Trophoblast cell (in vitro differentiated cells and primary cell): ENCODE data around the gene TMED3.
A peak's percentile ranks its signal among the peaks of the same experiment; 100 is the strongest.

Source experiments
- DNase-seq, 2 donors: peaks; one replicate each; pipeline ENCODE4 v3.0.0-alpha.2; 2016
- H2AFZ ChIP-seq: 2 replicates; pipeline ENCODE4 v1.6.1; 2013; ENCODE audit warnings: low read length, moderate library complexity, mild to moderate bottlenecking; ENCODE audit not compliant: insufficient read depth, poor library complexity
- H2AK5ac ChIP-seq: 2 replicates; pipeline ENCODE4 v1.6.1; 2013; ENCODE audit warnings: mild to moderate bottlenecking, low read length
- H2BK120ac ChIP-seq: 2 replicates; pipeline ENCODE4 v1.6.1; 2013; ENCODE audit warnings: low read length, mild to moderate bottlenecking, moderate library complexity; ENCODE audit not compliant: insufficient read depth, poor library complexity
- H2BK12ac ChIP-seq: 2 replicates; pipeline ENCODE4 v1.6.1; 2013; ENCODE audit warnings: mild to moderate bottlenecking, low read length, moderate library complexity
- H2BK5ac ChIP-seq: 2 replicates; pipeline ENCODE4 v1.6.1; 2013; ENCODE audit warnings: low read length, low read depth, moderate library complexity, mild to moderate bottlenecking; ENCODE audit not compliant: poor library complexity
- H3K14ac ChIP-seq: 2 replicates; pipeline ENCODE4 v1.6.1; 2013; ENCODE audit warnings: mild to moderate bottlenecking, low read length
- H3K18ac ChIP-seq: 2 replicates; pipeline ENCODE4 v1.6.1; 2013; ENCODE audit warnings: mild to moderate bottlenecking, low read length
- H3K23ac ChIP-seq: 2 replicates; pipeline ENCODE4 v1.6.1; 2013; ENCODE audit warnings: low read length
- H3K27ac ChIP-seq: 2 replicates; pipeline ENCODE4 v1.5.1; 2013; ENCODE audit warnings: low read depth, mild to moderate bottlenecking, inconsistent platforms, low read length, moderate library complexity
- H3K27me3 ChIP-seq: 2 replicates; pipeline ENCODE4 v1.6.1; 2013; ENCODE audit warnings: inconsistent platforms, mild to moderate bottlenecking, low read length, moderate library complexity; ENCODE audit not compliant: insufficient read depth
- H3K36me3 ChIP-seq, 2 experiments: 1 replicate in 1 of 2; 2 replicates in 1 of 2; pipeline ENCODE4 v1.6.1; 2013; ENCODE audit warnings: low read length in 2 of 2, mild to moderate bottlenecking in 2 of 2, moderate library complexity in 1 of 2; ENCODE audit not compliant: insufficient read depth in 2 of 2, control insufficient read depth in 1 of 2
- H3K4ac ChIP-seq: 2 replicates; pipeline ENCODE4 v1.6.1; 2013; ENCODE audit warnings: low read depth, mild to moderate bottlenecking, low read length, moderate library complexity
- H3K4me1 ChIP-seq, 2 experiments: 1 replicate in 1 of 2; 2 replicates in 1 of 2; pipeline ENCODE4 v1.6.1; 2013; ENCODE audit warnings: low read length in 2 of 2, mild to moderate bottlenecking in 2 of 2, moderate library complexity in 1 of 2; ENCODE audit not compliant: insufficient read depth in 2 of 2, control insufficient read depth in 1 of 2
- H3K4me2 ChIP-seq: 2 replicates; pipeline ENCODE4 v1.6.1; 2013; ENCODE audit warnings: inconsistent platforms, mild to moderate bottlenecking, low read length, moderate library complexity
- H3K4me3 ChIP-seq: 2 replicates; pipeline ENCODE4 v1.5.1; 2013; ENCODE audit warnings: mild to moderate bottlenecking, low read depth, low read length, inconsistent platforms
- H3K79me1 ChIP-seq: one replicate; pipeline ENCODE4 v1.6.1; 2013; ENCODE audit warnings: low read length
- H3K79me2 ChIP-seq: 2 replicates; pipeline ENCODE4 v1.6.1; 2013; ENCODE audit warnings: low read length, mild to moderate bottlenecking; ENCODE audit not compliant: control insufficient read depth, insufficient read depth, poor library complexity
- H3K9ac ChIP-seq: 2 replicates; pipeline ENCODE4 v1.6.1; 2013; ENCODE audit warnings: mild to moderate bottlenecking, low read length
- H3K9me3 ChIP-seq: 2 replicates; pipeline ENCODE4 v1.6.1; 2013; ENCODE audit warnings: low read depth, mild to moderate bottlenecking, control low read depth, inconsistent platforms, low read length; ENCODE audit not compliant: insufficient read depth
- H4K12ac ChIP-seq: 2 replicates; pipeline ENCODE4 v1.6.1; 2013; ENCODE audit warnings: low read depth, mild to moderate bottlenecking, low read length, moderate library complexity
- H4K8ac ChIP-seq: 2 replicates; pipeline ENCODE4 v1.6.1; 2013; ENCODE audit warnings: low read depth, mild to moderate bottlenecking, low read length, moderate library complexity
- H4K91ac ChIP-seq: one replicate; pipeline ENCODE4 v1.6.1; 2013; ENCODE audit warnings: low read depth, mild to moderate bottlenecking, low read length, moderate library complexity
- WGBS: extraction: QIAGEN DNeasy Blood & Tissue Kit; methylation state at CpG from one replicate; pipeline ENCODE4 v1.1.7; 2013; ENCODE audit warnings: missing lambda C conversion rate; ENCODE audit not compliant: insufficient read length, insufficient coverage; ENCODE audit errors: extremely low coverage; 5-methylcytosine and 5-hydroxymethylcytosine counted together

The TMED3 gene

DNA sequence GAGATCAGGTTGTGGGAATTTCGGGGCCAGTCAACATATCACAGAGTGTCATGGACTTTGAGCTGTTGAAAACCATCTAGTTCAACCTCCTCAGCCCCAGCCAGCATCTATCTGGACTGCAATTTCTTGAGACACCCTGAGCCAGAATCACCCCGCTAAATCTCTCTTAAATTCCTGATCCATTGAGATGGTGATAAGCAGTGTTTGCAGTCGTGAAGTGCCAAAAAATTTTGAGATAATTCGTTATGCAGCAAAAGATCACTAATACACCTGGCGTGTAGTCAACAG, 29.3 kb downstream of the TMED3 start:
- Histone ChIP-seq H3K14ac (no peak overlapping the region), H3K4me3 (no peak overlapping the region), H3K27me3 (no peaks in the 10 kb centered on the region), H2BK5ac (no peak overlapping the region), H3K79me2 (no peaks in the 10 kb centered on the region), H3K27ac (no peak overlapping the region), H3K36me3 (no peaks in the 10 kb centered on the region), H4K91ac (no peak overlapping the region), H3K4me1 (no peaks in the 10 kb centered on the region), H2BK12ac (no peak overlapping the region), H3K4me2 (no peak overlapping the region), H4K8ac (no peak overlapping the region), H2AK5ac (no peak overlapping the region), H3K79me1 (no peaks in the 10 kb centered on the region), H3K9me3 (peaks cover 4% of the 10 kb centered on the region), H2BK120ac (no peak overlapping the region), H2AFZ (no peak overlapping the region), H4K12ac (no peak overlapping the region), H3K4ac (no peak overlapping the region), H3K23ac (no peak overlapping the region), H3K9ac (no peak overlapping the region), H3K18ac (no peak overlapping the region)
- WGBS = no CpG with 5 or more reads among the region's 5 CpGs
- no peak for DNase-seq

DNA sequence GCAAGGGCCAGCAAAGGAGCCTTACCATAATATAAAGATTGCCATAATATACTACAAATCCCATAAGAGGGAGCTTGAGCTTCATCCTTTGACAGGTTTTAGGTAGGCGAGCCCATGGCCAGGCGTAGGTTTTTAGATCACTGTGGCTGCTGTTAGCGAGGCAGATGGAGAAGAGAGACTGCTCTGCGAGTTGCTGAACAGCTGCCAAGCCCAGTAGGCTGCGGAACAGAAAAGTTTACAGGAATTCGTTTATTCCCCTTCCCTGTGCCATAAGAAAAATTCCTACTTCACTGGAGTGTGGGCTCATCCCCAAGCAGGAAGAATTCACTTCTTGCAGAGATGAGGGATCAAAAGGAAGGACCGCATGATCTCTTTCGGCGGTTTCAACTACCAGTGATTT, 30.5 kb downstream of the TMED3 start:
- no peak overlapping the region for H3K4me2 ChIP-seq
- no peak overlapping the region for H2AFZ ChIP-seq
- no CpG with 5 or more reads among the region's 9 CpGs for WGBS
- H2BK120ac ChIP-seq = no peak overlapping the region
- H3K27me3 ChIP-seq = no peaks in the 10 kb centered on the region
- H3K9me3 ChIP-seq = peaks cover 4% of the 10 kb centered on the region
- no peak overlapping the region for H2BK5ac ChIP-seq
- no peak overlapping the region for H4K91ac ChIP-seq
- no peak overlapping the region for H3K4me3 ChIP-seq
- no peak overlapping the region for H3K27ac ChIP-seq
- H3K4me1 ChIP-seq = no peaks in the 10 kb centered on the region
- no peaks in the 10 kb centered on the region for H3K79me2 ChIP-seq
- H3K79me1 ChIP-seq = no peaks in the 10 kb centered on the region
- H3K4ac ChIP-seq = no peak overlapping the region
- no peak overlapping the region for H3K23ac ChIP-seq
- H4K8ac ChIP-seq = no peak overlapping the region
- no peak for DNase-seq
- H3K18ac ChIP-seq = no peak overlapping the region
- H2BK12ac ChIP-seq = no peak overlapping the region
- H2AK5ac ChIP-seq = peak overlapping the region; percentile 54
- H4K12ac ChIP-seq = no peak overlapping the region
- H3K9ac ChIP-seq = no peak overlapping the region
- no peaks in the 10 kb centered on the region for H3K36me3 ChIP-seq
- H3K14ac ChIP-seq = no peak overlapping the region

DNA sequence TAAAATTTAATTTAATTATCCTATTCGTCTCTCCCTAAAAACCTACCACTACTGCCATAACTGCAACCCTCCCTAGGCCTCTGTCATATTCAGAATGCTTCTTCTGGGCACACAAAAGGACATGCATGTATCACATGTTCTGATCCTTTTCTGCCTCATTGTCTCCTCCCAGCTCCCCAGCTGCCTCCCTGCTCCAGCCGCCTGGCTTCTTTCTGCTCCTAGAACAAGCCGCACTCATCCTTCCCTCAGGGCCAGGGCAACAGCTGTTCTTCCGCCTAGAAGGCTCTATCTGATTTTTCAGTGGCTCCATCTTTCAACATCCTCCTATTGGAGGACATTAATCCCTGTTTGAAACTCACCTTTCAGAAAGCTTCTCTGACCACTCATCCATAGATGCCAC, 38.6 kb downstream of the TMED3 start:
- Histone ChIP-seq H3K9me3 (no peaks in the 10 kb centered on the region), H3K4ac (no peak overlapping the region)

DNA sequence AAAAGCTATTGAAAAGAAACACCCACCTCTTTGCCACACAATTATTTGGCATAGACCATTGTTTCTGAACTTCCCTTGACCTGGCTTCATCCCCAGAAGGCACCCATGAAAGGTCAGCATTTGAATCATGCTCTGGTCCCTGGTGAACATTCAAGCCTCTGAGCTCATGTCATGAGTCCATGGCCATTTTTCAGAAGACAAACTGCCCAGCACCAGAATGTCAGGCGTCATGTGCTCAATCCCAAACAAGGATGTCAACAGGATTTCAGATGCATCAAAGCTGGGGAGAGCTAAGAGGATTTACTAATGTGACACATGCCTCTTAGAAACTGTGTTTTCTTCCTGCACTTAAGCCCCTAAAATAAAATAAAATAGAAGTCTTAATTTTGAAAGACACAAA, 41.3 kb downstream of the TMED3 start:
- no peak overlapping the region for H2BK120ac ChIP-seq
- no peak overlapping the region for H3K27ac ChIP-seq
- H4K8ac ChIP-seq = no peak overlapping the region
- no peak overlapping the region for H2AK5ac ChIP-seq
- H4K12ac ChIP-seq = no peak overlapping the region
- no peak overlapping the region for H4K91ac ChIP-seq
- H3K4me1 ChIP-seq = no peaks in the 10 kb centered on the region
- H3K4ac ChIP-seq = no peak overlapping the region
- H3K79me1 ChIP-seq = no peaks in the 10 kb centered on the region
- H3K18ac ChIP-seq = no peak overlapping the region
- no peak overlapping the region for H3K9ac ChIP-seq
- H2BK12ac ChIP-seq = no peak overlapping the region
- no CpG with 5 or more reads among the region's 1 CpG for WGBS
- H3K27me3 ChIP-seq = no peaks in the 10 kb centered on the region
- H3K23ac ChIP-seq = no peak overlapping the region
- no peak for DNase-seq
- no peak overlapping the region for H3K4me2 ChIP-seq
- no peaks in the 10 kb centered on the region for H3K36me3 ChIP-seq
- no peak overlapping the region for H3K4me3 ChIP-seq
- H3K9me3 ChIP-seq = no peaks in the 10 kb centered on the region
- no peak overlapping the region for H2AFZ ChIP-seq
- H3K14ac ChIP-seq = no peak overlapping the region
- H3K79me2 ChIP-seq = no peaks in the 10 kb centered on the region
- H2BK5ac ChIP-seq = no peak overlapping the region

More for the DNA sequence above, 38.6 kb downstream of the TMED3 start:
- DNase-seq = no peak
- Histone ChIP-seq H3K79me1 (no peaks in the 10 kb centered on the region), H3K79me2 (no peaks in the 10 kb centered on the region), H3K18ac (no peak overlapping the region), H2AFZ (no peak overlapping the region), H3K23ac (no peak overlapping the region), H2AK5ac (no peak overlapping the region), H3K4me3 (no peak overlapping the region), H4K91ac (no peak overlapping the region), H4K12ac (no peak overlapping the region), H3K27me3 (no peaks in the 10 kb centered on the region), H3K9ac (no peak overlapping the region), H2BK5ac (no peak overlapping the region), H2BK12ac (no peak overlapping the region), H3K4me2 (no peak overlapping the region), H4K8ac (no peak overlapping the region), H3K36me3 (no peaks in the 10 kb centered on the region), H3K4me1 (no peaks in the 10 kb centered on the region), H3K27ac (no peak overlapping the region), H3K14ac (peak overlapping the region; percentile 24), H2BK120ac (no peak overlapping the region)
- no CpG with 5 or more reads among the region's 4 CpGs for WGBS

DNA sequence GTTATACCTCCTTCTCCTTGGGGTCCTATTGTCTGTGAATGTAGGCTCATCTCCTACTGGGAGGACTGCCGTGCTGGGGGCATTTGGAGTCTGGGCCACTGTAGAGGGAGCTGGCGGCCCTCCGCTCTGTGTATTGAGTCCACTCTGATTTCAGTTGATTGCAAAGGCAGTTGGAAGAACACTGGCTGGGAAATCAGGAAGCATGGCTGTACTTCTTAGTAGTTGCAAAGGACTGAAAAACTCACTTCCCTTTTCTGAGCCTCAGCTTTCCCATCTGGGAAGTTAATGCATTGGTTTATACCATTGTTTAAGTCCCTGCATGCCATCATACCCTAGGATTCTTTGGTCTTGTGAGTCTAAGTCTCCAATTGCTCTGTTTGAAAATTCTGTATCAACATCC, 46.7 kb downstream of the TMED3 start:
- Histone ChIP-seq H4K8ac (no peak overlapping the region), H2BK12ac (no peak overlapping the region), H3K4me2 (no peak overlapping the region), H3K4ac (no peak overlapping the region), H3K18ac (no peak overlapping the region), H3K79me2 (no peaks in the 10 kb centered on the region), H2AFZ (no peak overlapping the region), H2AK5ac (no peak overlapping the region), H3K14ac (no peak overlapping the region), H3K36me3 (no peaks in the 10 kb centered on the region), H3K27ac (no peak overlapping the region), H3K9me3 (no peaks in the 10 kb centered on the region), H3K79me1 (no peaks in the 10 kb centered on the region), H2BK120ac (no peak overlapping the region), H4K91ac (no peak overlapping the region), H3K23ac (no peak overlapping the region), H4K12ac (no peak overlapping the region), H2BK5ac (no peak overlapping the region), H3K4me1 (no peaks in the 10 kb centered on the region), H3K27me3 (no peaks in the 10 kb centered on the region), H3K9ac (no peak overlapping the region), H3K4me3 (no peak overlapping the region)
- DNase-seq = no peak
- WGBS = no CpG with 5 or more reads among the region's 3 CpGs
